ENCODE results near the gene AKAP12.
A peak's percentile ranks its signal among the peaks of the same experiment; 100 is the strongest.

The AKAP12 gene

DNA sequence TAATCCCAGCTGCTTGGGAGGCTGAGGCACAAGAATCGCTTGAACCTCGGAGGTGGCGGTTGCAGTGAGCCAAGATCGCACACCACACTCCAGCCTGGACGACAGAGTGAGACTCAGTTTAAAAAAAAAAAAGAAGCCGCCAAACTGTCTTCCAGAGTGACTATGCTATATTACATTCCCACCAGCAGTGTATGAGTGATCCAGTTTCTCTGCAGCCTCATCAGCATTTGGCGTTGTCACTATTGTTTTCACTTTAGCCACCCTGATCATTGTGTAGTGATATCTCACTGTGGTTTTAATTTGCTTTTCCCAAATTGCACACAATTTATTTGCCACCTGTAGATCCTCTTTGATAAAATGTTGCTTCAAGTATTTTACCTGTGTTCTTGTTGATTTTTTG, 6.0 kb upstream of the AKAP12 start:
- DNase-seq (ENCODE audit: low read depth), result no peak

DNA sequence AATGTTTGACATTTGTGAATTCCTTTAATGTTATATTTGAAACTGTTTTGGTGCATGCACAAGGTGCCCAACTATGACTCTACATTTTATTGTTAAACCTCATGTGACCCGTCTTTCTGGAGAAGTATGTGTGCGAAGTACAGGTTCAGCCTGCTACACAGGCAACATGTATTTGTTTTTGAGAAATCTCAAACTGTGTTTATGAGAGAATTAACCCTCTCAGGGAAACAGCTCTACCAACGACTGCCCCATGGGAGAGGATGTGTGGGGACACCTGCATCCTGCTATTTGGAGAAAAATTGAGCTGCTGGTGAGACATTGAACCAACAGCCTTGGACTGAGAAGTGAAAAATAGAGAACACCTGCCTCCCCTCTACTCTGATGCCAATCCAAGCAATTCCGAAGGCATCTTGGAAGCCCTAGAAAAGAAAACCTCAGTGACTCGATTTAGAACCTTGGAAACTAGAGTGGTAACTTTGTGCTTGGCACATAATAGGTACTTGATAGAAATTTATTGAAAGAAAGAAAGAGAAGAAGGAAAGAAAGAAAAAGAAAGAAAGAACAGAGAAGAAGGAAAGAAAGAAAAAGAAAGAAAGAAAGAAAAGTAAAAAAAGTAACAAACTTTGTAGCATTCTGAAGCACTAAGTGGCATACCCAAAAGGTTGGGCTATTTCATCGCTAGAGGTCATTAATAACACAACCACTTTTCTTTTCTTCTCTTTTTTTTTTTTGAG, 2.9 kb upstream of the AKAP12 start:
- no peak for DNase-seq (ENCODE audit: low read depth)

DNA sequence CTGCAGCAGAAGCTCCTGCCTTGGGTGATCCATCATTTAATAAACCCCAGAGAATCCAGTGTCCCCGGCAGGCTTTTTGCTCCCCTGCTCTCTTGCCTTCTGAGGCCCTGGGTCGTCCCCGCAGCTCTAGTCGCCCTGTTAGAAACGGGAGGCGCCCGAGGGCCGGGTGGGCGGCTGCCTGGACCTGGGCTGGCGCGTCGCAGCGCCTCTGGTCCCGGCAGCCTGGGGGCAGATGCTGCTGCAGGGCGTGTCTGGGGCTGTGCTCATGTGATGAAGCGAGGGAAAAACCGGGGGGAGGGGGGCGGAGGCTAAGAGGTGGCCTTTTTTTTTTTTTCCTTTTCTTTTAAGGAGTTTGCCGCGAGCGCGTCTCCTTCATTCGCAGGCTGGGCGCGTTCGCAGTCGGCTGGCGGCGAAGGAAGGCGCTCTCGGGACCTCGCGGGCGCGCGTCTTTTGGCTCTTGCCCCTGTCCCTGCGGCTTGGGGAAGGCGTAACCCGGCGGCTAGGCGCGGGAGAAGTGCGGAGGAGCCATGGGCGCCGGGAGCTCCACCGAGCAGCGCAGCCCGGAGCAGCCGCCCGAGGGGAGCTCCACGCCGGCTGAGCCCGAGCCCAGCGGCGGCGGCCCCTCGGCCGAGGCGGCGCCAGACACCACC, 394 bp downstream of the AKAP12 start:
- DNase-seq (ENCODE audit: low read depth), result peak; percentile 87

DNA sequence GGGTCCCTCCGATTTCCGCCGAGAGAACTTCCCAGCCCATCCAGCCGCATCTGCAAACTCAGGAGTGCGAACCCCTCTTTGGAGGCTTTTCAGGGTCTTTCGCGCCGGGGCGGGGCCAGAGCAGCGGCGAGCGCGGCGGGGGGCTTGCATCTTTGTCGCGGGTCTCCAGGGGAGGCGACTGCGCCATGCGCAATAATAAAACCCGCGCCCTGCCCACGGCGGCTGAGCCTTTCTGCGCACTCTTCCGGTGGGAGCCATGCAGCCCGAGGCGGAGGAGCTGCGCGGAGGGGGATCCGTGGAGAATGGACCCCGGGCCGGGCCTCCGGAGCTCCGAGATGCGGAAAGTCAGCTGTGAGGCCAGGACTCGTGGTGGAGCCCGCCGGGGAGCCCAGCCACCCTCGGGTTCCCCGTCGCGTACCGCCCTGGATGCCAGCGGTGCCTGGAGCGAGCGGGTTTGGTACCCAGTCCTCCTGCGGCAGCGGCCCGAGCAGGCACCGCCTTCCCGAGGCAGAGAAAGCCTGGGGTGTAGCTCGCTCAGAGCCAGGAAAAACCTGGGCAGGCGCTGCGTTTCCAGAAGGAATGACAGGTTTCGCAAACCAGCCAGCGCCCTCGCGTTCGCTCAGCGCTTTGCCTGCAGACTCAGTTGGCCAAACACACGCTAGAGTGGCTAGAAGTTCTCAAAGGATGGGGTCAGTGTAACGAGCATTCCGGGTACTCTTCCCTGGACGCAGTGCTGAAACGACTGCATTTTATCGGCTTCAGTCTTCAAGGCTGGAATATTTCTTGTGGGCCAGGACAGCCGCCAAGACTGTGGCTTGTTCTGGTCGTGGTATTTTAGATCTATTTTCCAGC, 1.2 kb downstream of the AKAP12 start:
- DNase-seq (ENCODE audit: low read depth), result peak; percentile 70

DNA sequence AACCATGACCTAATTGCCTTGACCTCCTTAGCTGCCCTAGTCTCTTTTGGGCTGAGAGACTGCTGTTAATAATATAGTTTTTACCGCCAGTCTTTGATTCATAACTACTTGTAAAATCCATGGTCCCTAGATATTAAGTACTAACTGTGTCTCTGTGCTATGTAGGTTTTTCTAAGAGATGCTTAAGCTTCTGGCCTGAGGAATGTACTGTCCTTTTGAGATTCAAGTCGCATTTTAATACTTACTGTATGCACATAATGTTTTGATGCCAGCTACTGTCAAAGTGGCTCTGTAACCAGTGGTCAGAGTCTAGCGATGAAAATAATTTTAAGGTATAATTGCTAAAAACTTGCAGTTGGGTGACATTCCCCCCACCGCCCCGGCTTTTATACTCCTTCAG, 2.1 kb downstream of the AKAP12 start:
- DNase-seq (ENCODE audit: low read depth), result no peak

DNA sequence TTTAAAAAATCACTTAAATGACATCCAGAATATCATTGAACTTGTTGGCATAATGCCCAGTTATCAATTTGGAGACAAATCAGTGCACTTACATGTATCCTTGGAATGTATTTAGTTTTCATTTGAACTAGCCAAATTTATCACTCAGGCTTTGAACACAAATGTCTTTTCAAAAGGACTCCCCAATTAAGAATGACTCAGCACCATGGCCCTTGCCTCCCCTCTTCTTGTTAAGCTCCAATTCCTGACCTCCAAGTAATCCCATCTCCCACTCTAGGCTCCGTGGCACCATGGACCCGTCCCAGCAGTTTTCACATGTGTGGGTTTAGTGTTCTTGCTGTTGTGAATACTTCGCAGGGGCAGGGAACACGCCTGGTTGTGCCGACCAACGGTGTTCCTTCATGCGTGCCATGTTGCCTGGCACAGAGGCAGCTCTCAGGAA, 2.7 kb downstream of the AKAP12 start:
- no peak for DNase-seq (ENCODE audit: low read depth)

DNA sequence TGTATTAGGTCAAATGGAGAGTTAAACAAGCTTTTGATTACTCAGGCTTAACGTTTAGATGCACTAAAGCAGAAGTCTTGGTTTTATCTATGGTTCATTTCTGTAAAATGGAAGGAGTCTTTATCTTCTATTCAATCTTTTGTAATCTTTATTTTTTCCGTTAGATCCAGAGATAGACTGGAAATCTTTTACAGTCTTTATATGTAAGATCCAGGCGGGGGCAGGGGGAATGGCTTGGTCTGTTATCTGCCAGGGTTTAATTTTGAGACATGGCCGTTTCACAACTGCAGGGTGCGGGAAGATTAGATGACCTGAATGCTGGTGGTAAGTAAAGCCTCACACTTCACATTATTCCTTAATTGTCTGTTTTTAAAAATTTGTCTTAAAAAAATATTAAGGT, 3.7 kb downstream of the AKAP12 start:
- DNase-seq (ENCODE audit: low read depth), result no peak

DNA sequence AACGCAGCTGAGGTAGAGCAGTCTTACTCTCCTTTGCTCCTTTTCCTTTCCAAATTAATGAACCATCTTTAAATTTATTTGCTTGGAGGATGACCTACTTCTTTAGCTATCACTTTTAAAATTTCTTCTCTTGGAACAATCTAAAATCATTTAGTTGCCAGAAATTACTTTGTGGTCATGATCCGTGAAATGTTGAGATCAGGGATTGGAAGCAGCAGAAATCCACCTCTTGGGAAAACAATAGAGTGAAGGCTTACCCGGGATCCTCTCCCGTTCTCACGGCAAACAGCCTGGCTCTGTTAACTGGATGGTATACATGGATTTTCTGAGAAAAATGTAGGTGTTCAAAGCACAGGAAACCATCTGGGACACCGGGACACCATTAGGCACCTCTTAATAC, 7.7 kb downstream of the AKAP12 start:
- DNase-seq (ENCODE audit: low read depth), result peak; percentile 29

DNA sequence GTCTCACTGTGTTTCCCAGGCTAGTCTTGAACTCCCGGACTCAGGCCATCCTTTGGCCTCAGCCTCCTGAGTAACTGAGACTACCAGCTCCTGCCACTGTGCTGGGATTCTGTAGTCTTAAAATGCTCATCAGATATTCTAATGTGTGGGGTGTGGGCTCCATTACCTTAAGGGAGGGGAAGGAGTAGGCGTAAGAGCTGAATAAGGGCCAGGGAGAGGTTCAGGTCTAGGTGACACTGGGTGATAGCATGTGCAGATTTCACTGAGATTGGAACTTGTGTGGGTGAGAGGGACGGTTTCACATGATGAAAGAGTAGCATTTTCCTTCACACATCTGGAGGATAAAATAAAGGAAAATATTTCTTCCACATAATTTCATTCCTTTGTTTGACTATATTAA, 8.5 kb downstream of the AKAP12 start:
- no peak for DNase-seq (ENCODE audit: low read depth)

DNA sequence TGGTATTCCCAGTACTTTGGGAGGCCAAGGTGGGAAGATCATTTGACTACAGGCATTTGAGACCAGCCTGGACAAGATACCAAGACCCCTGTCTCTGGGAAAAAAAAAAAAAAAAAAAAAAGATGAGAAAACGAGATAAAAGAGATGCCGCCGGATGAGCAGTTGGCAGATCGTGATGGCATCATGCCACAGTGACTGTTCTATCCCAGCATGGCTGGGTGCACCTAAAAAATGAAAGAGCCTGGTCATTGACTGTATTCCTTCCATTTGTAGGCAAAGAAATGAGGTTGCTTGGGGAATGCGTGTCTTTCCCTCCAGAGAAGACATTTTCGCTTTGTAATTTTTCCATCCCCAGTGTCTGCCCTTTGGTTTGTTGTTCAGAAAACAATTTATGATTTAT, 12.9 kb downstream of the AKAP12 start:
- DNase-seq (ENCODE audit: low read depth), result no peak

DNA sequence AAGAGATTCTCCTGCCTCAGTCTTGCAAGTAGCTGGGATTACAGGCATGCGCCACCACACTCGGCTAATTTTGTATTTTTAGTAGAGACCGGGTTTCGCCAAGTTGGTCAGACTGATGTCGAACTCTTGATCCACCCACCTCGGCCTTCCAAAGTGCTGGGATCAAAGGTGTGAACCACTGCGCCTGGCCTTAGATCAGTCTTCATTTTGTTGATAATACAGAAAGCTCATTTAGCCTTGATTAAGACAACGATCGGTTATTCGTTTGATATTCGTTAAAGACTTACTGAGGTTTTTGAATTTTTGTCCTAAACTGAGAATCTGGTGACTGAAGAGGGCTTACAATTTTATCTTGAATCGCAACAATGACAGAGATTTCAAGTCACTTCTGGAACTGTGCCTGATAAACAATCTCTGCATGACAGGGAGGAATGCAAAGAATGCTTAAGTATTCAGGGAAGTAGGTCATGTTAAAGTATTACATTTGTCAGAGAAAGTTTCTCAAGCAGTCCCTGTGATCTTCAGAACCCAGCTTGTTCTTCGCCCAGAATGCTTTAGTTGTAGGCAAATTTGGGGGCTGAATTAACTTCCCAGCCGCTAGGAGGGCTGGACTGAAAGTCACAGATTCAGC, 14.8 kb downstream of the AKAP12 start:
- peak; percentile 54 for DNase-seq (ENCODE audit: low read depth)

DNA sequence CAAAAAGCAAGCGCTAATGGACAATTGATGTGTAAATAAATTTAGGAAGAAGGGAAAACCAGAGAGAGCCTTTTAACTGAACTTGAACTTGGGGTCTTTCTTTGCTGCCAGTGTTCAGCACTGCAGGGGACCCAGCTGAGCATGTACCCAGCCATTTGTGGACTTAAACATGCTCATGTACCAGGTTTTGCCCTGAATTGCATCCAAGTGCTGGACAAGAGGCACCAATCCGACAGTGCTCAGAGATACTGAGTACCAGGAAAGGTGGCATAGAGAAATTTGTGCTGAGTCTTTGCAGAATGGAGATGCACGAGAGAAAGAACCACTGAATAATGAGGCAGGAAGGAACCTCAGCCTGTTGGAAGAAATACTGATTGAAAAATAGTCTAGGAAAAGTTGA, 16.0 kb downstream of the AKAP12 start:
- no peak for DNase-seq (ENCODE audit: low read depth)

DNA sequence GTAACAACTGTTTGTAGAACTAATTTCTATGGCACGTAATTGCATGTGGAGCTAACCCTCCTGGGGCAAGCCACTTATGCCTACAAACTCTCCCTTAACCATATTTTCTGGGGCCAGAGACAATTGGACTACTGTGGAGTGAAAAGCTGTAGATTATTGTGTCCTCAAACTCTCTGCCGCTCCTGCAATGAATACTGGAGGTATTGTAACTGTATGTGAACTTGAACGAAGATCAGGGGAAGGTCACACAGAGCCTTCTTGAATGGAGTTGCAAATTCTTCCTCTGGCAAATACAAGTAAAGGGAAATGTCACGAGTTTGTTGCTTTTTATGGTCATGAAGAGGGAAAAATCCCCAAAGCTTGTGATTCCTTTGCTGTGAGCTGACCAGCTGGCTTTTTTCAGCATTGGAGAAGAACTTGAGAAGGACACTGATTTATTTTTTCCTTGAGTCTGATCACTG, 18.2 kb downstream of the AKAP12 start:
- peak; percentile 26 for DNase-seq (ENCODE audit: low read depth)

DNA sequence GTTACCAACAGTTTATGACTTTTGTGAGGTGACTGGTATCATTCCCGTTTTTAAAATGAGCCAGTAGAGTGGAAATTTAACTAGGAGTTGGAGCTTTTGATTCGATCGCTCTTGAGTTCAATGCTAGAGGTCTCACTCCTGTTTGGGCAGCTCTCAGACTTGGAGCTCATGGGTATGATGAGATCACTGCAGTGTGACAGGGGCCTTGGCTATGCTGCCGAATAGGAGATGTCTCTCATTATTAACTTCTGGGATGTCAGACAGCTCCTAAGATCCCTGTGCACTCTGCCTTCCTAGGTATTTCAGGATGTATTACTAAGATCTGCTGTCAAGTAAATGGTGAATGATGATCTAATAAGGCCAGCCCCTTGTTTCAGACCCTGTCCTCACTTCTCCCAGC, 20.4 kb downstream of the AKAP12 start:
- no peak for DNase-seq (ENCODE audit: low read depth)

DNA sequence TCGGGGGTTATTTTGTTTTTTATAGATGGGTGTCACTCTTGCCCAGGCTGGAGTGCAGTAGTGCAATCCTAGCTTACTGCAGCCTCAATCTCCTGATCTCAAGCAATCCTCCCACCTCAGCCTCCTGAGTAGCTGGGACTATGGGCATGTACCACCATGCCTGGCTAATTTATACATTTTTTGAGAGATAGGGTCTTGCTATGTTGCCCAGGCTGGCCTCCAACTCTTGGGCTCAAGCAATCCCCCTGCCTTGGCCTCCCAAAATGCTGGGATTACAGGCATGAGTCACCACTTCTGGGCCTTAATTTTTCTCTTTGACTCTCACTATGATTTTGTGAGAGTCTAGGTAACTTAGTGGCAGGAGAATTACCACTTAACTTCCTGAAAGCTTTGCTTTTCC, 23.3 kb downstream of the AKAP12 start:
- no peak for DNase-seq (ENCODE audit: low read depth)

DNA sequence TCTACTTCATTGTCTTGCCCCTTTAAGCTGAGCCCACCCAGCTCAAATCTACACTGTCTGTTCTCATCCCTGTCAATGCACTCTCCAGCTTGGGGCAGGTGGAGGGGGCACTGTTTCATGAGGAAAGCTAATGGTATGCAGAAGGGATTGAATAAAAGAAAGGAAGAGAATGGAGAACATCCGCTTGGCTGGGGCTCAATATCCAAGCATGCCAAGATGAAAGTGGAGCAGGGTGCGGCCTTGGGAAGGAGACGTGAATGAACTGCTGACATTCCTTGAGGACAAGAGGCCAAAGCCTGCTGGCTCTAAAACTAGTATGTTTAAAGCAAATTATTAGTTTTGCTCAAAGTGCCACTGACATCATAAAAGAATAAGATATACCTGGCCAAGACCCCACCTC, 24.2 kb downstream of the AKAP12 start:
- peak; percentile 54 for DNase-seq (ENCODE audit: low read depth)

DNA sequence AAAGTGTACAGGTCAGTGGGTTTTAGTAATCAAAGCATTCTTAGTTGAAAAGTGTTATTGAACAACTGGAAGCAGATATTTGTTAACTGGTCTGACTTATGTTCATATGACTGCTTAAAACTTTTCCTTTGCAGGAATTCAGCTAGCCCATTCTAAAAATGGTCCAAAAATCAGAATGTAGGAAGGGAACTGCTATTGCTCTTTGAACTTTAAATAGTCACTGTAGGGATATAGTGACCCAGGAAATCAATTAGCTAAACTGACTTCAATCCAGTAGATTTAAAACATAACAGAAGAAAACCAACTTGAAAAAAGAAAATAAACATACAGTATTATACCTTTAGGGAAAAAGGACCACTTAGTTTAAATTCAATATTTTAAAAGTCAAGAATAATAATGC, 25.5 kb downstream of the AKAP12 start:
- DNase-seq (ENCODE audit: low read depth), result no peak

DNA sequence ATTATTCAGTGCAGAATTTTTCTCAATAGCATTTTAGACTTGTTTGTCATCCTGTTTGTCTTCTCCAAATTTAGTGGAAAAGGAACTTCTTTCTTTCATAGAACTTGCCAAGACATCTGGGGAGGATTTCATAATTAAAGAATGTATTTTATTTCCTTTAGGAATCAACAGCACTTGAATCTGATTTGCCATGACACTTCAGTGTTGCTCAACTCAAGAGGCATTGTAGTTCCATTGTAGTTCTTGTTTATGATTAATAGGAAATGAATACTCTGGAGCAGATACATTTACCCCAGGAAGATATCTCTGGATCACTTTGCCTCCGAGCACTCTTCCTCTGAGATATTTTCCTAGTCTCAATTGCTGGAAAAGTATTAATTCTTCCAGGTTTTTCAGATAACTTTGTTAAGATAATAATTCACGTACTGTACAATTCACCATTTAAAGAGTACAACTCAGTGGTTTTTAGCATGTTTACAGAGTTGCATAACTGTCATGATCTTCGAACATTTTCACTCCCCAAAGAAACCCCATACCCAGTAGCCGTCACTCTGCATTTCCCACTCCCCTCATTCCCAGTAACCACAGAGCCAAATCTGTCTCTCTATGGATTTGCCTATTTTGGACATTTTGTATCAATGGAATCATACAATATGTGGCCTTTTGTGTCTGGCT, 29.7 kb downstream of the AKAP12 start:
- DNase-seq (ENCODE audit: low read depth), result peak; percentile 95

DNA sequence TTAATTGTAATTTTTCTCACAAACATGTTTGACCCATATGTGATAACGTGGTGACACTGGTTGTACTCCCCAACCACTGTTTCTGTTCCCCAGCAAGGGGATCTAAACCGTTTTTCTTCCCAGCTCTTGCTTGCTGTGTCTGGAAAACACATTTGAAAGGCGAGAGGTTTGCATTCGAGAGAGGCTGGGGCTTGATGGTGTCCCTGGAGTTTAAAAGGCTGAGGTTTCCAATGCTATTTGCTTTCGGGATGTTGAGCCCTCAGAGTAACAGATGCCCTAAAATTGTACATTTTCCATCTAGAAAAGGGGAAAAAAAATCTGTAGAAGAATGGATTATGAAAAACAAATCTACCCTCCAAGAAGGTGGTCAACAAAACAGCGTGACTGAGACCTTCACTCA, 35.4 kb downstream of the AKAP12 start:
- no peak for DNase-seq (ENCODE audit: low read depth)

DNA sequence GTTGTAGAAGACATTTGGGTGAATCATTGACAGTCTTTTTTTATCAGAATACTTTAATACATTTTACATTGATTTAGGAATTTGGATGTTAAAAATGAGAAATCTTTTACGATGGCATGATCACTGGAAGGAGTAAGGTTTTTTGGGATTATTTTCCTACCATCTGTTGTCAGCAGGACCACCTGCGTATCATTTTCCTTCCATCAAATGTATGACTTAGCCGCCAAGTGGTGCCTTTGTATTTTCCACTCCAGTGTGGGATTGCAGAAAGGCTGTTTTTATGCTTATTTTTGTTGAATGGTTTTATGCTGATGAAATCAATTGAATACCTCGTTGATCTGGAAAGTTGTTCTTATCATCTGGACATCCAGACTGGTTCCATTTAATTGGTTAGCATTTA, 35.8 kb downstream of the AKAP12 start:
- no peak for DNase-seq (ENCODE audit: low read depth)

DNA sequence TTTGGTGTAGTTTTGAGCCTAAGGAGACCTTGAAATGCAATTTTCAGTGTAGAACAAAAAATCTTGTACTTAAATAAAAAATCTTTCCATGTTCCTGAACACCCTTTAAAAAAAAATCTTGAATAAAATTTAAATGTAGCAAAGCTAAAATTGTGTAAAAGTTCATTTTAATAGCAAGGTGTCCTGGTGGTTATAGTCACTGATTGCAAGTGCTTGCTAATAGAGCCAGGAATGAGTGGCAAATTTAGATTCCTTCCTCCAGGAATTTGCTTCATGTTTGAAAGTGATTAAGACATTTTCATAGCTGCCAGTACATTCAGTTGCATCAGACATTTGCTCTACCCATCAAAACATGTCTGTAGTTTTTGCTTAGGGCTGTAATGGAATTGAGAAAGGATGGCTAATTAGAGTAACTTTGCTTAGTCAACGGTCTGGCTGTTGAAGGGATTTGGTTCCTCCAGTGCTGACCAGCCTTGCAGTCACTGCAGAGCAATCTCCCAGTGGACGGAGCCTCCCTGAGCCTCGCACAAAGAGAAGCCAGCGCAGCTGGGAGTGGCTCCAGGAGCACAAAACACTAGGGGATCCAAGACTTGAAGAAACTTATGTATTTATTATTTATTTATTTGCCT, 36.5 kb downstream of the AKAP12 start:
- DNase-seq (ENCODE audit: low read depth), result peak; percentile 94
